ENCODE data around the gene OR11H7.

DNA sequence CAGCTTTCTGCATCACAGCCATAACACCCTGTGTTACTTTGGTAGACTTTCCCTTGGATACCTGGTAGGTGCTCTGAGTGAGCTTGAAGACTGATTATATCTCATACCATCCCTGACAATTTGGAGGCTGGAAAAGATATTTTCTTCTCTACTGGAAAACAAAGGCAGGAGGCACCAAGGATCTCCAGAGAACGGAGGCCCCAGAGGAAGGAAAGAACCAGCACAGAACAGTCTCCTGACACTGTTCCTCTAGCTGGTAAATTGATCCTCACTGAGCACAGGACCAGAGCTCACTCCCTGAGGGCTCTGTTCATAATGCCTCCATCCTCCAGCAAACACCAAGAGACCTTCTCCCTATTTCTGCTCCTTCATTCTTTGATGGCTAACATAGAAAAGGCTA lies 38.2 kb upstream of the OR11H7 start, which contains the start of gene OR11G2:
- TF ChIP-seq POLR2AphosphoS5 (IDR thresholded peaks at IDR 0.05; ENCODE audit: low read depth) (no peak), REST (IDR thresholded peaks at IDR 0.05; ENCODE audit: insufficient replicate concordance, low read depth) (no peak), GABPA (IDR thresholded peaks at IDR 0.05; ENCODE audit: low read depth) (no peak)
- TF ChIP-seq, protein P1, sequence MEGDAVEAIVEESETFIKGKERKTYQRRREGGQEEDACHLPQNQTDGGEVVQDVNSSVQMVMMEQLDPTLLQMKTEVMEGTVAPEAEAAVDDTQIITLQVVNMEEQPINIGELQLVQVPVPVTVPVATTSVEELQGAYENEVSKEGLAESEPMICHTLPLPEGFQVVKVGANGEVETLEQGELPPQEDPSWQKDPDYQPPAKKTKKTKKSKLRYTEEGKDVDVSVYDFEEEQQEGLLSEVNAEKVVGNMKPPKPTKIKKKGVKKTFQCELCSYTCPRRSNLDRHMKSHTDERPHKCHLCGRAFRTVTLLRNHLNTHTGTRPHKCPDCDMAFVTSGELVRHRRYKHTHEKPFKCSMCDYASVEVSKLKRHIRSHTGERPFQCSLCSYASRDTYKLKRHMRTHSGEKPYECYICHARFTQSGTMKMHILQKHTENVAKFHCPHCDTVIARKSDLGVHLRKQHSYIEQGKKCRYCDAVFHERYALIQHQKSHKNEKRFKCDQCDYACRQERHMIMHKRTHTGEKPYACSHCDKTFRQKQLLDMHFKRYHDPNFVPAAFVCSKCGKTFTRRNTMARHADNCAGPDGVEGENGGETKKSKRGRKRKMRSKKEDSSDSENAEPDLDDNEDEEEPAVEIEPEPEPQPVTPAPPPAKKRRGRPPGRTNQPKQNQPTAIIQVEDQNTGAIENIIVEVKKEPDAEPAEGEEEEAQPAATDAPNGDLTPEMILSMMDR (IDR thresholded peaks at IDR 0.05; ENCODE audit: insufficient read depth, low read length) = no peak
